Kidney (tissue), 14 donors: Measurements from ENCODE around the gene NXPH1. TPM values are rescaled to one million over a fixed set of nuclear protein-coding genes. Genes with fewer than 3 reads are reported as not detected.

Source experiments
- DNase-seq, 5 donors: peaks; one replicate each; pipeline ENCODE4 v3.0.0-alpha.2; 2013 to 2020
- FAIRE-seq: peaks from 2 replicates; lab custom pipeline; 2012; peaks lifted over from hg19 to GRCh38; lab: Jason Lieb, UNC
- H3K27ac ChIP-seq, 2 donors: one replicate each; pipeline ENCODE4 v1.7.0; 2013; ENCODE audit warnings: low read depth in 2 of 2, low read length in 2 of 2, inconsistent platforms in 1 of 2
- H3K27me3 ChIP-seq: one replicate; pipeline ENCODE4 v1.7.1; 2013; ENCODE audit warnings: low read length, inconsistent platforms; ENCODE audit not compliant: control insufficient read depth, insufficient read depth
- H3K36me3 ChIP-seq, 3 donors: one replicate each; pipeline versions ENCODE4 v1.7.0 to v1.7.1; 2013; ENCODE audit warnings: low read length in 3 of 3, control low read depth in 1 of 3, inconsistent platforms in 1 of 3; ENCODE audit not compliant: insufficient read depth in 3 of 3, control insufficient read depth in 2 of 3
- H3K4me1 ChIP-seq, 3 donors: one replicate each; pipeline versions ENCODE4 v1.7.0 to v1.7.1; 2013; ENCODE audit warnings: low read length in 3 of 3, inconsistent platforms in 1 of 3, low read depth in 1 of 3; ENCODE audit not compliant: control insufficient read depth in 2 of 3, insufficient read depth in 2 of 3
- H3K4me3 ChIP-seq, 3 donors: one replicate each; pipeline versions ENCODE4 v1.7.0 to v1.8.1; 2013; ENCODE audit warnings: low read length in 3 of 3, control low read depth in 1 of 3, inconsistent platforms in 1 of 3
- H3K9ac ChIP-seq, 3 donors: one replicate each; pipeline versions ENCODE4 v1.7.0 to v1.7.1; 2013; ENCODE audit warnings: low read length in 3 of 3, control low read depth in 1 of 3, inconsistent platforms in 1 of 3
- H3K9me3 ChIP-seq, 3 donors: one replicate each; pipeline versions ENCODE4 v1.7.0 to v1.7.1; 2013; ENCODE audit warnings: low read length in 3 of 3, control low read depth in 1 of 3, inconsistent platforms in 1 of 3; ENCODE audit not compliant: control insufficient read depth in 2 of 3, insufficient read depth in 1 of 3
- intact Hi-C: fragments of 100-400 bp; cut with DNase I; formaldehyde crosslinking; loops from one replicate; pipeline ENCODE4 v1.11.1; 2022
- polyA plus RNA-seq: library from polyadenylated mRNA; stranded (reverse); fragments of 350-450 nt; fragmentation: Illumina TruSeq; extraction: RNeasy Lipid Tissue Mini Kit (QIAGEN cat#74804); gene quantifications from one replicate; pipeline ENCODE4 v1.2.3, GENCODE V29; 2014; ENCODE audit warnings: low read depth, low replicate concordance; ENCODE audit not compliant: insufficient read depth
- total RNA-seq: library from RNA; stranded (reverse); fragmentation: NEBNext Ultra II Directional; extraction: Animal tissue kit (Norgen Biotek cat#: 25700); gene quantifications from one replicate; pipeline ENCODE4 v1.2.1, GENCODE V29; 2021
- TF ChIP-seq, protein P1 (sequence below): IDR thresholded peaks from 3 replicates; pipeline ENCODE4 v1.5.1; 2012; ENCODE audit warnings: mild to moderate bottlenecking, moderate library complexity, borderline replicate concordance; ENCODE audit not compliant: insufficient read depth; ENCODE audit errors: extremely low read depth
- donor health status: control.
- donor health status: control.
- donor health status: control.
- donor health status: control.
- donor health status: control.
- donor health status: DM: yes; HTN: yes; CAD: no.
- donor health status: Normal renal cell carcinoma (clear cell type).

The NXPH1 gene
- total and polyA plus RNA-seq, 2 donors from 2014 or later = not detected

GRCh38 chr7:8444468-8444769 lies 11.0 kb downstream of the NXPH1 start:
- Histone ChIP-seq H3K4me1 (peaks cover 0 to 7% (median 4%) of the 10 kb centered on the region in 3 donors), H3K36me3 (no peaks in the 10 kb centered on the region), H3K9me3 (no peaks in the 10 kb centered on the region), H3K27ac (no peak overlapping the region), H3K27me3 (peaks cover 37% of the 10 kb centered on the region), H3K4me3 (no peak overlapping the region), H3K9ac (no peak overlapping the region)
- DNase-seq = peak in 1 of 5 donors; percentile 32
- intact Hi-C loops = no loop called here
- FAIRE-seq = no peak
- TF ChIP-seq, protein P1, sequence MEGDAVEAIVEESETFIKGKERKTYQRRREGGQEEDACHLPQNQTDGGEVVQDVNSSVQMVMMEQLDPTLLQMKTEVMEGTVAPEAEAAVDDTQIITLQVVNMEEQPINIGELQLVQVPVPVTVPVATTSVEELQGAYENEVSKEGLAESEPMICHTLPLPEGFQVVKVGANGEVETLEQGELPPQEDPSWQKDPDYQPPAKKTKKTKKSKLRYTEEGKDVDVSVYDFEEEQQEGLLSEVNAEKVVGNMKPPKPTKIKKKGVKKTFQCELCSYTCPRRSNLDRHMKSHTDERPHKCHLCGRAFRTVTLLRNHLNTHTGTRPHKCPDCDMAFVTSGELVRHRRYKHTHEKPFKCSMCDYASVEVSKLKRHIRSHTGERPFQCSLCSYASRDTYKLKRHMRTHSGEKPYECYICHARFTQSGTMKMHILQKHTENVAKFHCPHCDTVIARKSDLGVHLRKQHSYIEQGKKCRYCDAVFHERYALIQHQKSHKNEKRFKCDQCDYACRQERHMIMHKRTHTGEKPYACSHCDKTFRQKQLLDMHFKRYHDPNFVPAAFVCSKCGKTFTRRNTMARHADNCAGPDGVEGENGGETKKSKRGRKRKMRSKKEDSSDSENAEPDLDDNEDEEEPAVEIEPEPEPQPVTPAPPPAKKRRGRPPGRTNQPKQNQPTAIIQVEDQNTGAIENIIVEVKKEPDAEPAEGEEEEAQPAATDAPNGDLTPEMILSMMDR = no peak

GRCh38 chr7:8453535-8453934 lies 20.1 kb downstream of the NXPH1 start:
- DNase-seq (no peak), FAIRE-seq (no peak)
- H3K4me3 ChIP-seq = no peak overlapping the region
- no peaks in the 10 kb centered on the region for H3K36me3 ChIP-seq
- H3K27ac ChIP-seq = no peak overlapping the region
- H3K9me3 ChIP-seq = no peaks in the 10 kb centered on the region
- H3K27me3 ChIP-seq = no peaks in the 10 kb centered on the region
- H3K9ac ChIP-seq = no peak overlapping the region
- TF ChIP-seq, protein P1 = no peak
- intact Hi-C loops = no loop called here
- H3K4me1 ChIP-seq = no peaks in the 10 kb centered on the region

- Histone ChIP-seq H3K27me3 (no peaks in the 10 kb centered on the region), H3K4me1 (no peaks in the 10 kb centered on the region), H3K9me3 (no peaks in the 10 kb centered on the region), H3K36me3 (no peaks in the 10 kb centered on the region), H3K4me3 (no peak overlapping the region), H3K9ac (no peak overlapping the region), H3K27ac (no peak overlapping the region)
- DNase-seq = no peak
- TF ChIP-seq, protein P1 = no peak
- FAIRE-seq = no peak
- intact Hi-C loops = no loop called here
These were observed 22.0 kb downstream of the NXPH1 start for GRCh38 chr7:8455426-8455825.

DNA sequence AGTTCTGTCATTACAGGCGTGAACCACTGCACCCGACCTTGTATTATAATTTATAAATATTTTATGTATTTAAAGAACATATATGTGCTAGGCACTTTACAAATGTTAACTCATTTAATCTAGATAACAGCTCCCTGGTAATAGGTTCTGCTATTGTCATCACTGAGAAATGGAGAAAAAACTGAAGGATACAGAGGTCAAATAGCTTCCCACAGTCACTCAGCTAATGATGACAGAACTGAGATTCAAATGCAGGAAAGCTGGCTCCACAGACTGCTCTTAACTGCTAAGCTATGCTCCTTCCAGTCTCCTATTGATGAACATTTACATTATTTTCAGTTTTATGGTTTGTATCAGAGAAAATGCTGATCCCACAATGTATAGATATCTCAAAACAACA lies 28.9 kb downstream of the NXPH1 start:
- no peak for DNase-seq
- no peak overlapping the region for H3K27ac ChIP-seq
- no peak overlapping the region for H3K9ac ChIP-seq
- TF ChIP-seq, protein P1 = no peak
- intact Hi-C loops = no loop called here
- FAIRE-seq = no peak
- no peaks in the 10 kb centered on the region for H3K9me3 ChIP-seq
- H3K36me3 ChIP-seq = no peaks in the 10 kb centered on the region
- no peaks in the 10 kb centered on the region for H3K4me1 ChIP-seq
- no peak overlapping the region for H3K4me3 ChIP-seq
- H3K27me3 ChIP-seq = no peaks in the 10 kb centered on the region
